NCI-H524 treated with DMSO at 0.1 percent for 48 hours (cell line): Measurements from ENCODE around the gene SACS.
A peak's percentile ranks its signal among the peaks of the same experiment; 100 is the strongest.

Experiments
- DNase-seq: peaks from one replicate; lab custom pipeline; 2025; lab: John Stamatoyannopoulos, UW

The SACS gene, protein sequence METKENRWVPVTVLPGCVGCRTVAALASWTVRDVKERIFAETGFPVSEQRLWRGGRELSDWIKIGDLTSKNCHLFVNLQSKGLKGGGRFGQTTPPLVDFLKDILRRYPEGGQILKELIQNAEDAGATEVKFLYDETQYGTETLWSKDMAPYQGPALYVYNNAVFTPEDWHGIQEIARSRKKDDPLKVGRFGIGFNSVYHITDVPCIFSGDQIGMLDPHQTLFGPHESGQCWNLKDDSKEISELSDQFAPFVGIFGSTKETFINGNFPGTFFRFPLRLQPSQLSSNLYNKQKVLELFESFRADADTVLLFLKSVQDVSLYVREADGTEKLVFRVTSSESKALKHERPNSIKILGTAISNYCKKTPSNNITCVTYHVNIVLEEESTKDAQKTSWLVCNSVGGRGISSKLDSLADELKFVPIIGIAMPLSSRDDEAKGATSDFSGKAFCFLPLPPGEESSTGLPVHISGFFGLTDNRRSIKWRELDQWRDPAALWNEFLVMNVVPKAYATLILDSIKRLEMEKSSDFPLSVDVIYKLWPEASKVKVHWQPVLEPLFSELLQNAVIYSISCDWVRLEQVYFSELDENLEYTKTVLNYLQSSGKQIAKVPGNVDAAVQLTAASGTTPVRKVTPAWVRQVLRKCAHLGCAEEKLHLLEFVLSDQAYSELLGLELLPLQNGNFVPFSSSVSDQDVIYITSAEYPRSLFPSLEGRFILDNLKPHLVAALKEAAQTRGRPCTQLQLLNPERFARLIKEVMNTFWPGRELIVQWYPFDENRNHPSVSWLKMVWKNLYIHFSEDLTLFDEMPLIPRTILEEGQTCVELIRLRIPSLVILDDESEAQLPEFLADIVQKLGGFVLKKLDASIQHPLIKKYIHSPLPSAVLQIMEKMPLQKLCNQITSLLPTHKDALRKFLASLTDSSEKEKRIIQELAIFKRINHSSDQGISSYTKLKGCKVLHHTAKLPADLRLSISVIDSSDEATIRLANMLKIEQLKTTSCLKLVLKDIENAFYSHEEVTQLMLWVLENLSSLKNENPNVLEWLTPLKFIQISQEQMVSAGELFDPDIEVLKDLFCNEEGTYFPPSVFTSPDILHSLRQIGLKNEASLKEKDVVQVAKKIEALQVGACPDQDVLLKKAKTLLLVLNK (N-terminal part only)

DNA sequence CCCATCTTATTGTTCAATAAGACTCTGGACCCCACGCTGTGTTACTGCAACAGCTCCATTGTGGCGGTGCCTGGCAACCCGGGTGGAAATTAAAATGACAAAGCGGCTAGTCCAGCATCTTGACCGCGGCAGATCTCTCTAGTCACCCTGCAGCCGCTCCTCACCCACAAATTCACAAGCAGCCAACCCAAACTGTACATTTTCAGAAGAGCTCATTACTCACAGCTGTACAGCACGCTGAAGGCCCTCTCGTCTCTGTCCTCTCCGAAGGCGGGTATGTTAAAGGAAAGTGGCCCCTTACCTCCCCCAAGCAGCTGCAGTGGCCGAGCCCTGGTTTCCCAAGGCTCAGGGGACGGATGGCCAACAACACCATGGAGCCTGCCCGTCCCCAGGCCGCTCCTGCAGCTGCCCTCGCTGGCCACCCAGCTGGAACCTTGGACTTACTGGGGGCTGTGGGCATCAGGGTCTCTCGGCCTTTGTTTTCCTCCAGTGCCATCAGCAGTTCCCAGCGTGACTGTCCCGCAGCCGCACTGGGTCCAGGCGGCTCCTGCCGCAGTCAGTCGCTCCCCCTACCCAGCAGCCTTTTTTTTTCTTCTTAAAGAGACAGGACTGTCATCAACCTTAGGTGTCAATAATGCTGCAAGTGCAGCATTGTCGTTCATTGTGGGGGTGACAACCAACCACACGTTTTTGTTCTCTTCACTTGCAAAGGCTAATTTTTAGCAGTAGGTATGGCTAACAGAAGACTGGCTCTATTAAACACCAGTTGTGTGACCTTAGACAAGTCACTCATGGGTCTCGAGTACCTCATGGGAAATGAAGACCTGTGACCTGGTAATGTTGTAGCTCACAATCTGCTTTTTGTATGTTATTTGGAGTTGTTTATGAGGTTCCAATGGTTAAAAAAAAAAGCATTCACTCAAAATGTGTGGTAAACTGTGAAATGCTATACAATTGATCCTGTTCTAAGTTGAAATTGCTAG is at the start of gene SACS:
Gene SACS (minus strand): TSS at position 532 of the 983 bp plus-strand sequence. CDS start 22,463 bp downstream, outside the sequence.
- peak; percentile 67 for DNase-seq

GRCh38 chr13:23480324-23480723 is 46.8 kb upstream of the SACS start:
- DNase-seq: no peak

- no peak for DNase-seq
Observed at GRCh38 chr13:23477101-23477500, 43.6 kb upstream of the SACS start.

DNA sequence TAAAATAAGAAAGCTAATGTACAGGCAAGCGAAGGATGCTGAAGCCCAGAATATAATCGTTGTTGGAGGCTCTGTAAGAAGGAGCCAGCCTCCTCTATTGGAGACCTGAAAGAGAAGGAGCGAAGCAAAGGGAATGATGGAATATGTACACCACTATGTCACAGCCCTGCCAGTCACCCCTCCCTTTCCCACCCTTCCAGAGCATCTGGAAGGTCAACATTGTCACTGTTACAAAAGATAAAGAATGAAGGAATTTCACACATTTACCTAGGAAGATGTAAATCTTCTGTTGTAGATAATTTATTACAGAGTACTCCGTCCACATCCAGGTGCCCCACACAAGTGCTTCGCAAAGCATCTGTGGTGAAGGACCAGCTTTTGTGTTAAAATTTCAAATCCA is 39.7 kb upstream of the SACS start:
- DNase-seq: no peak

- DNase-seq: no peak
Observed at GRCh38 chr13:23472189-23472588, 38.7 kb upstream of the SACS start.

GRCh38 chr13:23470790-23471614 is 37.5 kb upstream of the SACS start:
- no peak for DNase-seq

DNA sequence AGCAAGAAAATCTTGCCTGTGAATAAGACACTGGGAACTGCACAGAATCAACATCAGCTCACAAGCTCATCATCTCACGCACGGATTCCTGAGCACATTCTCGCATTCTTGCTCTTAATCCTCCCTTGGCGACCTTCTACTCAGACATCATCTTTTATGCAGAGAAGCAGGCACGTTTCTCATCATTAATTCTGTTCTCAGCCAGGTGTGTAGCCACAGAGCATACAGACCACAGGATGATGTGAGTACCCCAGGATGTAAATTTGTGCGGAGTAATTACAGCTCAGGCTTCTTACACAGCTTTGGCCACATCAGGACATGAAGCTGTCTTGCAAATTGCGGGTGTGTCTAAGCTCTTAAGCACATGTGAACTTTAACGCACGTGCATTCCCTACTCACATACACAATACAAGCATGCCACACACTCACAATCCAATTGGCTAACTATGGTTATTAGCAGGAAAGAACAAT is 36.5 kb upstream of the SACS start:
- no peak for DNase-seq

DNA sequence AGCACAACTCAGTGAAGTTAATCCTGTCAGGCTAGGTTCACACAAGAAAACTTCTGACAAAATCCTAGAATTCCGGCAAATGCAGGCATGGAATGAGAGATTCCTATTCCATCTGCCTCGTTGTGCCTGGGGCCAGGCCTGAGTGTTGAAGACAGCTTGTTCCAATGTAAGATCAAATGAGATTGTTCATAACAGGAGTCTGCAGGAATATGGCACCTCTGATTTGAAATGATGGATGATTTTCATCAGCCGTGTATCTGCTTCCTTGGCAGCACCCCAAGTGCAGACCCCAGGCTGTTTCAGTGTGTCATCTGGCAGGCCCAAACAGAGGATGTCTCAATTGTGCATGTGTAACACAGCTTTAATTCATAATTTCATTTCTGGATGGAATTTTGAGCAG is 35.3 kb upstream of the SACS start:
- DNase-seq: no peak

DNA sequence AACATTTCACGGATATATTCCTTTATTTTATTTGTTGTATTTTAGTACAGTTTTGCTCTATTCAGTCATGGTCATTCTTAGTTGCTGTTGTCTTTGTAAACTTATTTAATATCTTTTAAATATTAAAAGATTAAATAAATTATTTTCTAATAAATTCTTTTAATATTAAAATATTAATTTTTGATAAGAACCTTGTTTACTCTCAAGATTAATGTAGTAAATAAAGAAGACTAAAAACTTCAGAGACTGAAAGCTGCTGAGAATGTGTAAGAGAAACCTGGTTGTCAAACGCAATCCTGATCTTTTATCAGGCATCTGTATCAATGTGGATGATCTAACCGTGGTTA is 34.4 kb upstream of the SACS start:
- no peak for DNase-seq

GRCh38 chr13:23467048-23467931 is 33.8 kb upstream of the SACS start:
- DNase-seq: no peak

GRCh38 chr13:23466144-23467002 is 32.9 kb upstream of the SACS start:
- DNase-seq: peak; percentile 62

GRCh38 chr13:23463661-23464060 is 30.2 kb upstream of the SACS start:
- DNase-seq: no peak

DNA sequence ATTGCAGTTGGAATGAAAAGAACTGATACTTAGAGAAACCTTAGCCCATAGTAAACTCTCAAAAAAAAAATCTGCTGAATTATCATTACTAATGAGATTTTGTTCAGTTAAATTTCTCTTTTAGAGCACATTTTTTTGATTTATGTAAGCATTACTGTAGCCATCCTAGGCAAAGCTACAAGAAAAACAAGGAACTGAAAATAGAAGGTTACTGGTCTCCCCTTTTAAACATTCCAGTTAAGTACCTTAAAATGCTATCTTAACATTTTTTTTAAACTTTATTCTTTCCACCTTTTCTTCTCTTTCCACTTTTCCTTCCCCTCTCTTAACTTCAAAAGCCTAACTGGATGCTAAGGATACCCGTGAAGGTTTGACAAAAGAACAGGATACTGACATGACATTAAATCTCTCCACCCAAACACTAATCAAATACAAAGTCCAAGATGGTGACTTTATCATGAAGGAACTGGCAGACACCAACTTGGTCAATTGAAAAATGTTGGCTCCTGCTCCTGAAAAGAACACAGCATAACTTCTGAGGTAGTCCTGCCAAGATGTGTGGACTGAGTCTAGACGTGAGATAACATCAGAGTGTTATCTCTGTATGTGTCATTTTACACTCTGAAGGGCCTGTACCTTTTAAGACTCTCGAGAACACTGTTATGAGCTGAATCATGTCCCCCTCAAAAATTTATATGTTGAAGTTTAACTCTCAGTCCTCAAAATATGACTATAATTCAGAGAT is 29.5 kb upstream of the SACS start:
- DNase-seq: no peak

DNA sequence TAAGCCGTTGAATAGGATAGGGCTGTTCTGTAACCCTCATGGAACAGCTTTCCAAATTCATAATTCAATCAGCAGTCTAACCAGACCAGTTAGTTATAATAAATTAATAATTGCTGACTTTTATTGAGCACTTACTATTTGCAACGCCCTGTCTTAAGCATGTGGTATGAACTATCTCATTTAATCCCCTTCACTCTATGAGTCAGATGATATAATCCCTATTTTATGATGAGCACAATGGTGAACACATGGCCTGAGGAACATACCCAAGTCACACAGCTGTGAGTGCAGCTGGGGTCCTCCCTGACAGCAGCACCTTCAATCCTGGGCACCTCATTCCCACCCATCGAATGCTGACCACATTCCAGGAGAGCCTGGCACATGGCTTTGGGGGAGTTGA is 28.0 kb upstream of the SACS start:
- DNase-seq: no peak

GRCh38 chr13:23460921-23461320 is 27.4 kb upstream of the SACS start:
- no peak for DNase-seq

DNA sequence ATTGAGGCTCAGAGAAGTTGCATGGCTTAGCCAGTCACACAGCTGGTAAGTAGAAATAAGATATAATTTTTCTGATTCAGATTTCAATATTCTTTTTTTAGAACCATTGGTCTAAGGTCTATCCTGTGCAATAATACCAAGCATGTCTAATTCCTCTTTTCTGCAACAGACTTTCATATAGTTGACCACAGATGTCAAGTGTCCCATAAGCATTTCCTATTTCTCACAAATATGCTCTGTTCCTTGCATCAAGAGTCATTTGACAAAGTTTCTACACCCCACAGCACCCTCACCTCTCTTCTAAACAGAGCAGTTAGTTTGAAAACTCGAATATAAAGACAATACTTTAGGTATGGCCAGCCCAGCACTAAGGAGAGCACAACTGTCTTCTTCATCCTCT is 26.8 kb upstream of the SACS start:
- no peak for DNase-seq

- DNase-seq: no peak
Observed at GRCh38 chr13:23458989-23459388, 25.5 kb upstream of the SACS start.
